HL-60 (cell line): Measurements from ENCODE around the gene LRFN2.

Experiments used
- DNase-seq, 2 experiments: peaks; one replicate each; pipeline ENCODE4 v3.0.0-alpha.2; 2010 to 2020; ENCODE audit warnings: low read depth in 1 of 2, low spot score in 1 of 2
- H3K27ac ChIP-seq: fragments of 250-450 bp; sonication (Bioruptor Pico); replicated peaks from 2 replicates; pipeline ENCODE4 v1.5.1; 2020; ENCODE audit warnings: mild to moderate bottlenecking, moderate library complexity
- H3K27me3 ChIP-seq: fragments of 250-450 bp; sonication (Bioruptor Pico); 2 replicates; pipeline ENCODE4 v1.5.1; 2021; ENCODE audit warnings: mild to moderate bottlenecking, moderate library complexity; ENCODE audit not compliant: insufficient read depth, poor library complexity, severe bottlenecking
- H3K4me3 ChIP-seq: replicated peaks from 2 replicates; pipeline ENCODE4 v1.5.1; 2011; ENCODE audit warnings: mild to moderate bottlenecking, control low read depth, low read length; ENCODE audit not compliant: insufficient read depth
- CTCF ChIP-seq: IDR thresholded peaks from one replicate; pipeline ENCODE4 v1.5.1; 2011; ENCODE audit warnings: low read length, control low read depth, inconsistent platforms; ENCODE audit not compliant: insufficient read depth
- GABPA ChIP-seq: IDR thresholded peaks from 2 replicates; pipeline ENCODE4 v1.6.1; 2012; ENCODE audit warnings: low read depth
- POLR2AphosphoS5 ChIP-seq: IDR thresholded peaks from 2 replicates; pipeline ENCODE4 v1.6.1; 2012; ENCODE audit warnings: low read depth
- REST ChIP-seq: IDR thresholded peaks from 2 replicates; pipeline ENCODE4 v1.6.1; 2012; ENCODE audit warnings: low read depth; ENCODE audit not compliant: insufficient replicate concordance
- SPI1 ChIP-seq: IDR thresholded peaks from 2 replicates; pipeline ENCODE4 v1.6.1; 2012; ENCODE audit warnings: low read depth, mild to moderate bottlenecking, borderline replicate concordance

Gene LRFN2

GRCh38 chr6:40347571-40348011 lies 239.6 kb downstream of the LRFN2 start:
- no peak for DNase-seq
- Histone ChIP-seq H3K4me3 (no peak overlapping the region), H3K27ac (no peak overlapping the region), H3K27me3 (no peaks in the 10 kb centered on the region)
- no peak for TF ChIP-seq GABPA
- TF ChIP-seq REST, result no peak
- no peak for TF ChIP-seq SPI1
- no peak for TF ChIP-seq CTCF

- no peak overlapping the region for H3K27ac ChIP-seq
- TF ChIP-seq REST (no peak), POLR2AphosphoS5 (no peak), SPI1 (no peak), CTCF (no peak), GABPA (no peak)
- H3K27me3 ChIP-seq, result no peaks in the 10 kb centered on the region
- H3K4me3 ChIP-seq, result no peak overlapping the region
- no peak for DNase-seq
These were observed 240.9 kb downstream of the LRFN2 start for GRCh38 chr6:40346246-40346645.

- H3K27ac ChIP-seq, result no peak overlapping the region
- DNase-seq, result no peak
- no peak overlapping the region for H3K4me3 ChIP-seq
- H3K27me3 ChIP-seq, result no peaks in the 10 kb centered on the region
- TF ChIP-seq REST (no peak), SPI1 (no peak), CTCF (no peak), GABPA (no peak), POLR2AphosphoS5 (no peak)
These were observed 242.5 kb downstream of the LRFN2 start for GRCh38 chr6:40344566-40345167.
